Lung (tissue), 12 donors: Measurements from ENCODE around the gene APOBEC3F. TPM values are rescaled to one million over a fixed set of nuclear protein-coding genes. Genes with fewer than 3 reads are reported as not detected.
"Not testable (repeated sequence)": the region's sequence is repeated elsewhere in the genome, so short reads cannot be mapped to it uniquely, and the experiment has no call there.

Experiments used
- ATAC-seq: fragments of 200-7000 bp; cut with Tn5 transposase; one replicate; pipeline ENCODE4 v1.9.1; 2020; ENCODE audit warnings: moderate number of reproducible peaks; ENCODE audit not compliant: insufficient read depth, low FRiP score
- DNase-seq, 3 donors: peaks; one replicate each; pipeline ENCODE4 v3.0.0-alpha.2; 2013 to 2017
- H3K27ac ChIP-seq, 2 donors: one replicate each; pipeline ENCODE4 v1.5.1; 2013; ENCODE audit warnings: mild to moderate bottlenecking in 2 of 2, moderate library complexity in 2 of 2, control low read depth in 1 of 2, inconsistent platforms in 1 of 2, low read depth in 1 of 2, low read length in 1 of 2
- H3K27me3 ChIP-seq, 3 donors: one replicate each; pipeline ENCODE4 v1.5.1; 2013; ENCODE audit warnings: low read length in 2 of 3; ENCODE audit not compliant: control insufficient read depth in 3 of 3, insufficient read depth in 3 of 3
- H3K36me3 ChIP-seq, 4 donors: one replicate each; pipeline ENCODE4 v1.5.1; 2013; ENCODE audit warnings: low read length in 4 of 4, mild to moderate bottlenecking in 1 of 4, moderate library complexity in 1 of 4; ENCODE audit not compliant: control insufficient read depth in 4 of 4, insufficient read depth in 4 of 4
- H3K4me1 ChIP-seq, 5 donors: one replicate each; pipeline ENCODE4 v1.5.1; 2013; ENCODE audit warnings: low read length in 5 of 5, mild to moderate bottlenecking in 2 of 5, moderate library complexity in 1 of 5; ENCODE audit not compliant: control insufficient read depth in 5 of 5, insufficient read depth in 5 of 5
- H3K4me3 ChIP-seq: one replicate; pipeline ENCODE4 v1.5.1; 2013; ENCODE audit warnings: mild to moderate bottlenecking, control low read depth, moderate library complexity
- H3K9ac ChIP-seq, 2 donors: one replicate each; pipeline ENCODE4 v1.5.1; 2013; ENCODE audit warnings: low read length in 2 of 2, control low read depth in 1 of 2; ENCODE audit not compliant: insufficient read depth in 1 of 2
- H3K9me3 ChIP-seq, 4 donors: one replicate each; pipeline ENCODE4 v1.5.1; 2013; ENCODE audit warnings: low read length in 3 of 4, mild to moderate bottlenecking in 1 of 4, moderate library complexity in 1 of 4; ENCODE audit not compliant: control insufficient read depth in 4 of 4, insufficient read depth in 3 of 4
- CTCF ChIP-seq: IDR thresholded peaks from 2 replicates; pipeline ENCODE4 v1.5.1; 2012; ENCODE audit warnings: mild to moderate bottlenecking; ENCODE audit errors: control extremely low read depth, extremely low read depth
- WGBS, 2 donors: extraction: QIAGEN DNeasy Blood & Tissue Kit; methylation state at CpG; one replicate each; pipeline ENCODE4 v1.1.7; 2013; 5-methylcytosine and 5-hydroxymethylcytosine counted together
- polyA plus RNA-seq, 2 donors: library from polyadenylated mRNA; stranded (reverse); fragments of 200-250 nt; gene quantifications; one replicate each; pipeline ENCODE4 v1.2.1, GENCODE V29; 2013
- total RNA-seq, 2 donors: library from RNA; depleted of rRNA in 1 of 2; stranded (reverse); fragments of >200 nt in 1 of 2; gene quantifications; one replicate each; pipeline ENCODE4 v1.2.1, GENCODE V29; 2014 to 2021
- donor health status: control.
- donor health status: control.
- donor health status: Bipolar disorder and iron deficiency.
- donor health status: healthy.
- donor health status: DM: yes; HTN: yes; CAD: no.

Gene APOBEC3F
- total and polyA plus RNA-seq, 4 donors: 3.6 to 12.1 (median 6.0) TPM

- H3K27ac ChIP-seq: no peak overlapping the region
- H3K9me3 ChIP-seq: no peaks in the 10 kb centered on the region
- no peak for TF ChIP-seq CTCF
- DNase-seq (no peak), ATAC-seq (no peak)
- H3K9ac ChIP-seq: no peak overlapping the region
- no peak overlapping the region for H3K4me3 ChIP-seq
- 95 to 98% methylated on average over 11 of the region's 11 CpGs for WGBS, 2 donors
- no peaks in the 10 kb centered on the region for H3K4me1 ChIP-seq
- H3K27me3 ChIP-seq: no peaks in the 10 kb centered on the region
- H3K36me3 ChIP-seq: peaks cover 0 to 6% (median 0%) of the 10 kb centered on the region in 4 donors
Observed at GRCh38 chr22:39028281-39028680, 12.4 kb upstream of the APOBEC3F start.

GRCh38 chr22:39029227-39029626 lies 11.4 kb upstream of the APOBEC3F start:
- Histone ChIP-seq H3K27ac (no peak overlapping the region), H3K27me3 (no peaks in the 10 kb centered on the region), H3K4me1 (no peaks in the 10 kb centered on the region), H3K9ac (no peak overlapping the region), H3K36me3 (peaks cover 0 to 3% (median 0%) of the 10 kb centered on the region in 4 donors), H3K9me3 (no peaks in the 10 kb centered on the region), H3K4me3 (no peak overlapping the region)
- DNase-seq (no peak), ATAC-seq (no peak)
- no peak for TF ChIP-seq CTCF
- 92% methylated on average over 13 of the region's 13 CpGs for WGBS, 2 donors

- no peak overlapping the region for H3K9ac ChIP-seq
- H3K4me3 ChIP-seq: no peak overlapping the region
- no peak overlapping the region for H3K27ac ChIP-seq
- H3K36me3 ChIP-seq: peaks cover 0 to 2% (median 0%) of the 10 kb centered on the region in 4 donors
- no peaks in the 10 kb centered on the region for H3K4me1 ChIP-seq
- WGBS, 2 donors: 88 to 93% methylated on average over 14 of the region's 14 CpGs
- no peaks in the 10 kb centered on the region for H3K9me3 ChIP-seq
- ATAC-seq (no peak), DNase-seq (no peak)
- H3K27me3 ChIP-seq: no peaks in the 10 kb centered on the region
- no peak for TF ChIP-seq CTCF
Observed at GRCh38 chr22:39030705-39031104, 10.0 kb upstream of the APOBEC3F start.

- not testable (repeated sequence) for DNase-seq, H3K4me3 ChIP-seq, H3K36me3 ChIP-seq, H3K27me3 ChIP-seq, H3K9ac ChIP-seq, ATAC-seq, H3K9me3 ChIP-seq, H3K4me1 ChIP-seq, H3K27ac ChIP-seq
- WGBS, 2 donors: 73 to 88% methylated on average over 13 to 17 of the region's 18 CpGs
Observed at GRCh38 chr22:39031434-39032295, 9.0 kb upstream of the APOBEC3F start.

- not testable (repeated sequence) for H3K27me3 ChIP-seq, DNase-seq, H3K4me3 ChIP-seq, H3K4me1 ChIP-seq, H3K9ac ChIP-seq, H3K27ac ChIP-seq, ATAC-seq, H3K9me3 ChIP-seq, H3K36me3 ChIP-seq
- WGBS, 2 donors: 51 to 66% methylated on average over 2 of the region's 2 CpGs
Observed at GRCh38 chr22:39037071-39037470, 3.6 kb upstream of the APOBEC3F start.
